ENCODE measurements around the gene GRM5.
"Not testable (repeated sequence)": the region's sequence is repeated elsewhere in the genome, so short reads cannot be mapped to it uniquely, and the experiment has no call there.

The GRM5 gene

DNA sequence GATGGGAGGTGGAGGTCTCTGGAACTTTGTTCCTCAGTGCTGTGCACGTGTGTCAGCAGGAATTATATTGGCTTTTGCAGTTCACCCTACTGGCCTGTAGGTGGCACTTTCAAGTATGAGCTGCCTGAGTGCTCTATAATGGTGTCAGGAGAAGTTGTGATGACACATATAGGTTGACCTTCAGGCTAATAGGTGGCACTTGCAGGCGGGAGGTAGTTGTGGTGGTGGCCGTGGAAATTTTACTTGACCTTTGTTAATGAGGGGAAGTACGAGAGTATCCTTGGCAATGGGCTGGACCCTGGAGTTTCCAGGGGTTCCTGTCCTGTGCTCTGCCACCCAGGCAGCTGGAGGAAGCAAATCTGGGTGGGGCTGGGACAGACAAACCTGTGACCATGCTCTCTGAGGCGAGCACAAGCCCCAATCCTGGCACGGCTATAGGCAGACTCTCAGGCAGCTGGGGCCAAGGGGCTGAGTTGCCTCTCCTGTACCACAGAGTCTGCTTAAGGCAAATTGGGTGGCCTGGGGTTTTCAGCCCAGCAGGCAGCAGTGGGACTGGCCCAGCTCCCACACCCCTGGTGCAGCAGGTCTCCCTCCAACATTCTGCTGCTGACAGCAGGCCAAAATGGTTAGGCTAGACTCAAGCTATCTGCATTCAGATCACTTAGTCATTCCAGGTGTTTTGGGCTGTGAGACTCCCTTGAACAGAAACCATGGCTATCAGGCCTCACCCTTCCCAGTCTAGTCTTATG is 580.7 kb downstream of the GRM5 start:
- DNase-seq = no peak

GRCh38 chr11:88482871-88483301 is 582.9 kb downstream of the GRM5 start:
- no peak for DNase-seq

- DNase-seq = no peak
These were observed 585.6 kb downstream of the GRM5 start for GRCh38 chr11:88480223-88480622.

DNA sequence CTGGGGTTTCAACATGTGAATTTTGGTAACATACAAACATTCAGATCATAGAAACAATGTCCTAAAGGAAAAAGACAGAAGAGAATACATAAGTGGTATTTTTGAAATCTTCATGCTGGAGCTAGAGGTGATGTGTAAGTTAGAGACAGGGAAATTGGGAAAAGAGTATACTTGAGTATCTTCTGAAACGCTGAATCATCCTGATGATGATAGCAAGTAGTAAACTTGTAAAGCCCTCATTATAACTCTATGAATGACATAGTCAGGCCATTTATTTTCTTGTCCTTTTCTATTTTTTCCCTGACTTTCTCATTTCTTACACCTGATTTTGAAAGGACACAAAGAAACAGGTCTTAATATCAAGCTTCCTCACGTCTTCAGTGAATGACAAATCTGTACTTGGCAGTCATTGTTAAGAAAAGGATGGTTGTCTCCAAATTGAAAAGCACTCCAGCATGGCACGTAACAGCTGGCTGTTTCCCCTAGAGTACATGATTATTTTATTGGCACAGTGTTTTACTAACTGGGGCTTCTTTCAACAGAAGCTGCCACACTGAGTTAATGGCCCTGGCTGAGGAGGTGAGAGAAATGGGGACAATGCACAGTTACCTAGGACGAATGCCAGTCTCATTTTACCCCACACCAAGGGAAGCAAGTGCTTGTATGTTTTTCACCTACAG is 587.5 kb downstream of the GRM5 start:
- no peak for DNase-seq

- DNase-seq = no peak
These were observed 589.8 kb downstream of the GRM5 start for GRCh38 chr11:88475991-88476418.

- no peak for DNase-seq
These were observed 591.1 kb downstream of the GRM5 start for GRCh38 chr11:88474655-88475054.

- DNase-seq = no peak
These were observed 596.1 kb downstream of the GRM5 start for GRCh38 chr11:88469561-88470225.

DNA sequence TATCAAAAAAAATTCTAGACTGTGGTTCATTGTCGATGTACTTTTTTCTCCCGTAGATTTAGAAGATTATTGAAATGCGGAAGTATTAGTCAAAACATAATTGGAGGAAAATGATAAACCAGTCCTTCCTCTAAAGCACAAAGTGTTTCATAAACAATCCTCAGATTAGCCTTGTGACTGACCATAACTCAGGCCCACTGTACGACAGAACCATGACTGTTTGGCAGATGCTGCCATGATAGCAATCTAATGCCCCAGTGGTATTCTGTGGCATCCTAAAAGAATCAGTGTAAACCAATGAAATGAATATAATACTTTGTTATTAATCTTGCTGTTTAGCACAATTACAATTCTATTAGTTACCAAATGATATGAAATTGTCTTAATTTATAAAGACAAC is 601.3 kb downstream of the GRM5 start:
- DNase-seq = no peak

DNA sequence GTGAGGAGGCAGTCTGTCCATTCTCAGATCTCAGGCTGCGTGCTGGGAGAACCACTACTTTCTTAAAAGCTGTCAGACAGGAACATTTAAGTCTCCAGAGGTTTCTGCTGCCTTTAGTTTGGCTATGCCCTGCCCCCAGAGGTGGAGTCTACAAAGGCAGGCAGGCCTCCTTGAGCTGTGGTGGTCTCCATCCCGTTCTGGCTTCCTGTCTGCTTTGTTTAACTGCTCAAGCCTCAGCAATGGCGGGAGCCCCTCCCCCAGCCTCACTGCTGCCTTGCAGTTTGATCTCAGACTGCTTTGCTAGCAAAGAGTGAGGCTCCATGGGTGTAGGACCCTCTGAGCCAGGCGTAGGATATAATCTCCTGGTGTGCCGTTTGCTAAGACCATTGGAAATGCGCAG is 602.5 kb downstream of the GRM5 start:
- DNase-seq = not testable (repeated sequence)

GRCh38 chr11:88458047-88458446 is 607.7 kb downstream of the GRM5 start:
- DNase-seq = not testable (repeated sequence)

- no peak for DNase-seq
These were observed 609.8 kb downstream of the GRM5 start for GRCh38 chr11:88455974-88456373.

DNA sequence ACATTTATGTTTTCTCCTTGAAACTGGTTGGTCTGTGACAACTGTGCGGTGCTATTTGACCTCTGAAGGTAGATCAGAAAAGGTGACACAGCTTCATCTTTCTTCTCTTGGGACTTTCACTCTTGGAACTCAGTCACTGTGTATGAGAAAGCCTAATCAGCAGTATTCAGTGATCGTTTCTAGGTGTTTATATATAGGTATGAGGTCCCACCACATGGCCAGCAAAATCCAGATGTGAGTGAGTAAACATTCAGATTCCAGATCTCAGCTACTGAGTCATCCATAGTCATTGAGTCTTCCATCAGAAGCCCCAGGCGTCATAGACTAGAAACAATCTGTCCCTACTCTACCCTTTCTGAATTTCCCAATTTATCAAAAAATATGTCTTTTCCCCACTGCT is 610.9 kb downstream of the GRM5 start:
- no peak for DNase-seq

All from NCI-H1048 (cell line).